ENCODE measurements around the gene ANKRD10.

Gene ANKRD10

DNA sequence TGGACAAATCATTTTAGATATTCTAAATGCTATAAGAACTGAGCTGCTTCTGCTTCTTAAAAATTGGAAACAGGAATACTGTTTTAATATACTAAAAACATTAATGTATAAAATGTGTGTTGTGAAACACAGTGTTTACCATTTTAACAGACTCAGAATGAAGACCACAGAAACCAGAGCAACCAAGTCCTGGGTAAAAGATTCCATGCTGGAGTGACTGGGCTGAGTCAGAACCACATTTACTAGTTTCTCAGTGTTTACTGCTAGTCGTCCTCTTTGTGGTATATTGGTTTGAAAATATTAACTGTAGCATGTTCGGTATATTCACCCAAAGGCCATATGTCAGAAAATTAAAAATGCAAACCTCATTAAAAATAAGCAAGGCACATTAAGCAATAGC is 31.9 kb downstream of the ANKRD10 start:
- H3K4me3 ChIP-seq (ENCODE audit: low read depth, low read length), result no peak overlapping the region
- TF ChIP-seq, protein P1, sequence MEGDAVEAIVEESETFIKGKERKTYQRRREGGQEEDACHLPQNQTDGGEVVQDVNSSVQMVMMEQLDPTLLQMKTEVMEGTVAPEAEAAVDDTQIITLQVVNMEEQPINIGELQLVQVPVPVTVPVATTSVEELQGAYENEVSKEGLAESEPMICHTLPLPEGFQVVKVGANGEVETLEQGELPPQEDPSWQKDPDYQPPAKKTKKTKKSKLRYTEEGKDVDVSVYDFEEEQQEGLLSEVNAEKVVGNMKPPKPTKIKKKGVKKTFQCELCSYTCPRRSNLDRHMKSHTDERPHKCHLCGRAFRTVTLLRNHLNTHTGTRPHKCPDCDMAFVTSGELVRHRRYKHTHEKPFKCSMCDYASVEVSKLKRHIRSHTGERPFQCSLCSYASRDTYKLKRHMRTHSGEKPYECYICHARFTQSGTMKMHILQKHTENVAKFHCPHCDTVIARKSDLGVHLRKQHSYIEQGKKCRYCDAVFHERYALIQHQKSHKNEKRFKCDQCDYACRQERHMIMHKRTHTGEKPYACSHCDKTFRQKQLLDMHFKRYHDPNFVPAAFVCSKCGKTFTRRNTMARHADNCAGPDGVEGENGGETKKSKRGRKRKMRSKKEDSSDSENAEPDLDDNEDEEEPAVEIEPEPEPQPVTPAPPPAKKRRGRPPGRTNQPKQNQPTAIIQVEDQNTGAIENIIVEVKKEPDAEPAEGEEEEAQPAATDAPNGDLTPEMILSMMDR (IDR thresholded peaks at IDR 0.05; ENCODE audit: borderline replicate concordance, insufficient read depth, low read depth, low read length), result no peak

DNA sequence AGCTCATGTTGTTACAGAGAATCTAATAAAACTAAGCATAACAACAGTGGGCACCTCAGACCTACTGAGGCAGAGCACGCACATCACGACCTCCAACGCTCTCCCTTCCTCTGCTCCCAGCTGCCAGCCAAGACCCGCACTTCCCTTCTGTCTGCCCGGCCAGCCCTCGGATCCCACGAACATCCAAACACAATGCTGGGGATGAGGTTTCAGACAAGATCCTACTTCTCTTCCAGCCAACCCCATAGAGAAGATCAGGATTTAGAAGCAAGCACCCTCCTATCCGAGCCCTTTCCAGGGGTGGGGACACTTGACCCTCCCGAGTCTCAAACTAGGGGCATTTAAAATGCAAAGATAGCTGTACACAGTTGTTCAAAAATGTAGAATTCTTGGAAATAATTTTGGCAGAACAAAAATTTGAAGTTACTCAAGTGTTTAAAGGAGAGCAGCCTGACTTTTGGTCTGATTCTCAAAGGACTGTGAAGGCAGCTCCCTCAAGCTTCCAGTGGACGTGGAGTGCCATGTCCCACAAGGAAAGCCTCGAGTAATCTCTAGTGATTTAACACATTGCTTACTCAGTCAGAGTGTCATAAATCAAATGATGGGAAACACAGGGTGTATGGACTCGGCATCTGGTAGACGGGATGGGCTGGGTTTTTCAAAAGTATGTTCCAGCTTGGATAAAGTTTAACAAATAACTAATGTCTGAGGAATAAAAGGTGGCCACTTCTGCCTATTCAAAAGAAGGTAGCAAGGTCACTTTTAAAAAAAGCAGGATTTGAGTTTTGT is 32.8 kb downstream of the ANKRD10 start:
- TF ChIP-seq, protein P1 (IDR thresholded peaks at IDR 0.05; ENCODE audit: borderline replicate concordance, insufficient read depth, low read depth, low read length), result no peak
- H3K4me3 ChIP-seq (ENCODE audit: low read depth, low read length), result no peak overlapping the region

DNA sequence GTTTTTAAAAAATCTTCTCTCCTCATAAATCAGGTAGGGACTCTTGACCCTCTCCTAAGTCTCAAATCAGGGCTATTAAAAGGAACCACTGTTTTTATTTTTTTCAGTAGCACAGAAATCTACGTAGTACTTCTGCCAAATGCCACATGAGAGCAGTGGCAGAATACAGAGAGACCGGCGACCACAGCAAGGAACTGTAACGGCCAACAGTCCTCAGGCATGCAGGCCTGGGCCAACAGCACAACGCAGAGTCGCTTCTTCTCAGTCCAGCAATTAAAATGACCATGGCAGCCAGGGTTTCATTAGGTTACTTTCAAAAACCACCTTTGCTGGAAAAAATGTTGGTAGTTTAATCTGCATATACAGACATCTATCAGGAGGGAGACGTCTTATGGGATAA is 34.2 kb downstream of the ANKRD10 start:
- TF ChIP-seq, protein P1 (IDR thresholded peaks at IDR 0.05; ENCODE audit: borderline replicate concordance, insufficient read depth, low read depth, low read length), result no peak
- H3K4me3 ChIP-seq (ENCODE audit: low read depth, low read length), result no peak overlapping the region

DNA sequence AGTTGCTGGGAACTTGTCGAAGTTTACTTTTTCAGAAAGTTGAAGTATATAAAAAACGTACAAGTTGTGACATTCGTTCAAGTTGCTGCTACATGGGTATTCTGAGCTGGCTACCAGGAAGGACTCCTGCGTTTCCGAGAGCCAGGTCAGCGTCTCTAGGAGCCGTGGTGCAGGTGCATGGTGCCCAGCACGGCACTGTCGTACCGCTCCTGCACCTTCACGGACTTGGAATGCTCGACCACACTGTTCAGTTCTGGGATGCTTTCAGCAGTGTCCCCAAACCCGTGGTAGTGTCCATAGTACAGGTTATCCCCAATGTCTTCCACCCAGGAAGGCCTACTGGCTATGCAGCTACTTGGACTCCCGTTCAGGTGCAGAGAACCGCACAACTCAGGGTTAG is 35.4 kb downstream of the ANKRD10 start:
- H3K4me3 ChIP-seq (ENCODE audit: low read depth, low read length), result no peak overlapping the region
- TF ChIP-seq, protein P1 (IDR thresholded peaks at IDR 0.05; ENCODE audit: borderline replicate concordance, insufficient read depth, low read depth, low read length), result no peak

DNA sequence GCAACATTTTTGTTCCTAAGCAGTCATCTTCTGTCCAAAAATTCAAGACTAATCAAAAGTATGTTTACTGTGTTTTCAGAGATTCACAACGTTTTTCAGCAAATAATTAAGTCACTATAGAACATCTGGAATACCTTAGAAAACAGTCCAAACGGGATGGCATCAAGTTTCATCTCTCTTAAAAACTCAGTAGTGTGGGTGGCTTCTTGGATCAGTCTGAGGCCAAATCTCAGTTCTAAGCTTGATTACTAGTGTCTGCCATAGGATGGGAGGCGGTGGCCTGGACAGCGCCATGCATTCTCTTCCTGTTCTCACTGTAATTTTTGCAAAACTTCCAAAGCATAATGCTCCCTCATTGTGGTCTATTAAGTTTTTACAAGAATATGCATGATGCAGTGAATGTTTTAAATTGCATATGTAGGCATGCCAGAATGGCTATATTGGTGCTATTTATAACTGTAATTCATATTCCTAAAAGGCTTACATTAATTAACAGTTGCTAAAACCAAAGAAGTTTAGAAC is 37.1 kb downstream of the ANKRD10 start:
- TF ChIP-seq, protein P1 (IDR thresholded peaks at IDR 0.05; ENCODE audit: borderline replicate concordance, insufficient read depth, low read depth, low read length), result no peak
- H3K4me3 ChIP-seq (ENCODE audit: low read depth, low read length), result no peak overlapping the region

DNA sequence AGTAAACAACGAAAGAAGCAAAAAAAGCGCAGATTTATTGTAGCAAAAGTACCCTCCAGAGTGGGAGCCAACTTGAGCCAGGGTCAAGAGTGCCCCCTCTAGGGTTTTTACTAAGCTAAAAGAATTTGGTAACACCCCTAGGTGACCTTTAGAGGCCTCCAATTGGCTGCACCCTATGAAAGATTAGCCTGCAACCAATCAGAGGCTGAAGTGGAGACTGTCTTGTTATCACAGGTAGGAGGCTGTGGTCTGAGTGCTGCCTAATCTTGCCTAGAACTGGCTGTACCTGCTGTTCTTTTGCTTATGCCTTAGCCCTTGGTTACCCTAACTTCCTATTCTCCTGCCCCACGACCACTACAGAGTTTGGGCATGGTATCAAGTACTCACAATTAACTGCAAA is 38.3 kb downstream of the ANKRD10 start:
- TF ChIP-seq, protein P1 (IDR thresholded peaks at IDR 0.05; ENCODE audit: borderline replicate concordance, insufficient read depth, low read depth, low read length), result no peak
- no peak overlapping the region for H3K4me3 ChIP-seq (ENCODE audit: low read depth, low read length)

DNA sequence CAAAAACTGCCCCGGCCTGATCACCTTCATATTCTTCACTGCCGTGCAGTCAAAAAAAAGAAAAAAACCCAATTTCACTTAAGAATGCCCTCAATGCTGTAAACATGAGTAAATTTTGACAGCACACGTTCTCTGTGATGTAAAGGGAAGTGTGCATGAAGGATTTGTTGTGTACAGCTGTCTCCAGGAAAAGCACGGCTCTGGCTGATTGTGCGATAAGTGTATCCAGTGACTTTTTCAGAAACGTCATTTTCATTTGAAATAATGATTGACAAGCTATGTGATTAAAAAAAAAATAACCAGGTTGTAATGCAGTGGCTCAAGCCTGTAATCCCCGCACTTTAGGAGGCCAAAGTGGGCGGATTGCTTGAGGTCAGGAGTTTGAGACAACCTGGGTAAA is 39.6 kb downstream of the ANKRD10 start:
- TF ChIP-seq, protein P1 (IDR thresholded peaks at IDR 0.05; ENCODE audit: borderline replicate concordance, insufficient read depth, low read depth, low read length), result no peak
- no peak overlapping the region for H3K4me3 ChIP-seq (ENCODE audit: low read depth, low read length)
